Heart left ventricle (tissue), 13 donors: ENCODE measurements around the gene MASTL.

Experiments
- CTCF ChIP-seq, 12 donors: fragments of 200-600 bp; sonication (generic) in 4 of 12; IDR thresholded peaks; one replicate each; pipeline versions ENCODE4 v1.5.0 to v1.8.0; 2018 to 2022; ENCODE audit warnings: antibody characterized with exemption in 12 of 12, mild to moderate bottlenecking in 5 of 12
- POLR2A ChIP-seq, 2 donors: fragments of 450-650 bp; IDR thresholded peaks; one replicate each; pipeline ENCODE4 v1.6.1; 2017; ENCODE audit warnings: antibody characterized with exemption in 2 of 2, mild to moderate bottlenecking in 2 of 2, moderate library complexity in 2 of 2
- donor health status: ischemic (EF 13 %, LVEDD 7.1; RV severe dilation, severe dysfunction).
- donor health status: DM: no; HTN: yes; CAD: no.
- donor health status: DM: no; HTN: no; CAD: no.
- donor health status: ischemic (EF 25% LVEDD 6.9; RV normal size, moderate dysfunction).
- donor health status: ischemic (EF 25% LVEDD 5.7; RV mildly dilated, moderate dysfunction).
- donor health status: ischemic (EF 35%, LVEDD 5.7; RV mildly dilated, moderate dysfunction).
- donor health status: nonischemic (EF 11% LVEDD 7.7; RV severe dilation, severe dysfunction).
- donor health status: DM: yes; HTN: yes; CAD: no.
- donor health status: PGD.
- donor health status: ischemic (EF 29% LVEDD 5.4; RV normal size, mild dysfunction).
- donor health status: nonischemic (EF 23%, LVEDD 6.1; RV moderate dilation, normal function).

- TF ChIP-seq CTCF (IDR thresholded peaks at IDR 0.05) (no peak), POLR2A (IDR thresholded peaks at IDR 0.05) (no peak)
These were observed 20.8 kb upstream of the MASTL start for GRCh38 chr10:27134371-27134770.
